Activated CD8-positive, alpha-beta memory T cell treated with anti-CD3 and anti-CD28 coated beads, Interleukin-2, amount 10 ng/mL, durations not matched to agents 7 days and 5 days (primary cell): ENCODE measurements around the gene CEACAM20. TPM values are rescaled to one million over a fixed set of nuclear protein-coding genes. Genes with fewer than 3 reads are reported as not detected.
"Not testable (repeated sequence)": the region's sequence is repeated elsewhere in the genome, so short reads cannot be mapped to it uniquely, and the experiment has no call there.

Experiments used
- ATAC-seq: fragments of 150-1000 bp; cut with Tn5 transposase; one replicate; pipeline ENCODE4 v1.10.0; 2021; ENCODE audit warnings: moderate library complexity
- CTCF ChIA-PET: fragments of 350-600 bp; sonication (Branson Sonifier 250); formaldehyde crosslinking; loops from one replicate; lab custom pipeline; 2021; ENCODE audit warnings: antibody characterized with exemption; lab: Charles Lee
- DNase-seq: peaks from one replicate; pipeline ENCODE4 v3.0.0-alpha.2; 2020
- H3K27ac Mint-ChIP-seq: one replicate; pipeline ENCODE4 v1.8.0; 2021; ENCODE audit warnings: mild to moderate bottlenecking, mixed read lengths
- H3K27me3 Mint-ChIP-seq: one replicate; pipeline ENCODE4 v1.8.0; 2021; ENCODE audit warnings: mixed read lengths
- H3K36me3 Mint-ChIP-seq: one replicate; pipeline ENCODE4 v1.8.0; 2021; ENCODE audit warnings: mild to moderate bottlenecking, mixed read lengths
- H3K4me1 Mint-ChIP-seq: one replicate; pipeline ENCODE4 v1.8.0; 2021; ENCODE audit warnings: mixed read lengths
- H3K4me3 Mint-ChIP-seq: one replicate; pipeline ENCODE4 v1.8.0; 2021; ENCODE audit warnings: mild to moderate bottlenecking, moderate library complexity, mixed read lengths
- H3K9me3 Mint-ChIP-seq: one replicate; pipeline ENCODE4 v1.8.0; 2022; ENCODE audit warnings: low read depth, mixed read lengths
- total RNA-seq, 2 experiments: library from RNA; stranded (reverse); gene quantifications; one replicate each; pipeline ENCODE4 v1.2.3, GENCODE V29; 2021

Gene CEACAM20
- total RNA-seq, 2 experiments from 2014 or later, result not detected

- DNase-seq, result no peak
- CTCF ChIA-PET, result no interaction called here
- Mint-ChIP-seq H3K27me3 (peaks cover 4% of the 10 kb centered on the region), H3K36me3 (no peaks in the 10 kb centered on the region), H3K9me3 (peaks cover 6% of the 10 kb centered on the region), H3K4me3 (no peak overlapping the region), H3K4me1 (peaks cover 3% of the 10 kb centered on the region), H3K27ac (no peak overlapping the region)
- ATAC-seq, result no peak
These were observed 37.5 kb upstream of the CEACAM20 start for GRCh38 chr19:44566984-44567383.

DNA sequence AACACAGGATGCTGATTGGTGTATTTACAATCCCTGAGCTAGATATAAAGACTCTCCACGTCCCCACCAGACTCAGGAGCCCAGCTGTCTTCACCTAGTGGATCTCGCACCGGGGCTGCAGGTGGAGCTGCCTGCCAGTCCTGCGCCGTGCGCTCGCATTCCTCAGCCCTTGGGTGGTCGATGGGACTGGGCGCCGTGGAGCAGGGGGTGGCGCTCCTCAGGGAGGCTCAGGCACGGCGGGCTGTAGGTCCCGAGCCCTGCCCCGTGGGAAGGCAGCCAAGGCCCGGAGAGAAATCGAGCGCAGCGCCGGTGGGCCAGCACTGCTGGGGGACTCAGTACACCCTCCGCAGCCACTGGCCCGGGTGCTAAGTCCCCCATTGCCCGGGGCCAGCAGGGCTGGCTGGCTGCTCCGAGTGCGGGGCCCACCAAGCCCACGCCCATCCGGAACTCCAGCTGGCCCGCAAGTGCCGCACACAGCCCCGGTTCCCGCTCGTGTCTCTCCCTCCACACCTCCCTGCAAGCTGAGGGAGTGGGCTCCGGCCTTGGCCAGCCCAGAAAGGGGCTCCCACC, 33.7 kb upstream of the CEACAM20 start:
- H3K27me3 Mint-ChIP-seq, H3K4me1 Mint-ChIP-seq, CTCF ChIA-PET, H3K4me3 Mint-ChIP-seq, DNase-seq, H3K27ac Mint-ChIP-seq, ATAC-seq, H3K36me3 Mint-ChIP-seq: not testable (repeated sequence)
- H3K9me3 Mint-ChIP-seq, result peaks cover 13% of the 10 kb centered on the region

- peaks cover 20% of the 10 kb centered on the region for H3K9me3 Mint-ChIP-seq
- H3K36me3 Mint-ChIP-seq, result no peaks in the 10 kb centered on the region
- H3K27me3 Mint-ChIP-seq, result no peaks in the 10 kb centered on the region
- no peak overlapping the region for H3K27ac Mint-ChIP-seq
- H3K4me1 Mint-ChIP-seq, result no peaks in the 10 kb centered on the region
- ATAC-seq (no peak), DNase-seq (no peak)
- CTCF ChIA-PET, result no interaction called here
- H3K4me3 Mint-ChIP-seq, result no peak overlapping the region
These were observed 28.5 kb upstream of the CEACAM20 start for GRCh38 chr19:44557933-44558332.

GRCh38 chr19:44554641-44555246, 25.3 kb upstream of the CEACAM20 start:
- Mint-ChIP-seq H3K4me1 (no peaks in the 10 kb centered on the region), H3K27me3 (no peaks in the 10 kb centered on the region), H3K27ac (no peak overlapping the region), H3K9me3 (peaks cover 11% of the 10 kb centered on the region), H3K36me3 (no peaks in the 10 kb centered on the region), H3K4me3 (no peak overlapping the region)
- CTCF ChIA-PET, result no interaction called here
- ATAC-seq (no peak), DNase-seq (no peak)

DNA sequence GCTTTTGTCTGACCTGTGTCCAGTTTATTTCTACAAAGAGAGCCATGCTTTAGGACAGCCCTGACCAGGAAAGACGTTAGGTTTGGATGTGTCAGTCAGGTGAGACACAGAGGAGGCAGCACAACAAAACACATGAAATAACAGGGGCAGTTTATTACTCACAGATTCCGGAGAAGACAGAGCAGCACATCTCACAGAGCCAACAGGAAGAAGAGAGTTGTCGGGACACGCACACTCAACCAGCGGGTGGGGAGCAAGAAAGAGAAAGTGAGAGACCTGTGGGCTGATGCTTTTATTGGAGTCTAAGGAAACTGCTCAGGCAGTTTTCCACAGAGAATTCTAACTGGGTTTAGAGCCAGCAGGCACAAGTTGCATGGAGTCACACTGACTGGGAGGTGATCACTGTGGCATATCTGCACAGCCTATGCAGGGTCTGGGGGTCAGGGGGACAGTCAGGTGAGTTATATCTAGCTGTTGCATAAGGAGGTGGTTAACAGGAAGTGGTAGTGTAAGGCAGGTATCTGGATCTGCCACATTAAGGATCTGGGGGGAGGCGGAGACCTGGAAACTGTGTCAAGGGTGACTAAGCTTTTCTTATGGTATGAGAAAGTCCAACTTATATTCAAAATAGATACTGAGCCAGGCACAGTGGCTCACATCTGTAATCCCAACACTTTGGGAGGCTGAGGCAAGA, 24.1 kb upstream of the CEACAM20 start:
- CTCF ChIA-PET, result no interaction called here
- DNase-seq (no peak), ATAC-seq (no peak)
- no peak overlapping the region for H3K4me3 Mint-ChIP-seq
- H3K27me3 Mint-ChIP-seq, result no peaks in the 10 kb centered on the region
- no peak overlapping the region for H3K27ac Mint-ChIP-seq
- peaks cover 11% of the 10 kb centered on the region for H3K9me3 Mint-ChIP-seq
- no peaks in the 10 kb centered on the region for H3K36me3 Mint-ChIP-seq
- H3K4me1 Mint-ChIP-seq, result no peaks in the 10 kb centered on the region

DNA sequence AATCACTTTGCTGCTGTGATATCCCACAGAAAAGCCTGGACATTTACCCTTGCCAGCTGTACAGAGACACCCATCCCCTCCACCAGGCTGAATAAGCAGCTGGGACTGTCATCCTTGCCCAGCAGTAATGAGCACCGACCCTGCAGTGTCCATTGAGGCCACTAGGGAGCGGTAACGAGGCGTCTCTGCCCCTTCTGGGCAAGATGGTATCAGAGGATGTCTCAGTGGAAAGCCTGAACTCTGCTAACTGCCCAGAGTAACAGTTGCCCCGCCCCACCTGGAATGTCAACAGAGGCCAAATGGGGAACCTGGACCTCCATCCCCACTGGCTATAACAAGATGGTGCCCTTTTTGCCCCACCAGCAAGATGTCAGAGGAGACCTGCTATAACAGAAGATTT, 22.8 kb upstream of the CEACAM20 start:
- peak; percentile 42 for DNase-seq
- ATAC-seq, result no peak
- H3K9me3 Mint-ChIP-seq, result peaks cover 11% of the 10 kb centered on the region
- CTCF ChIA-PET, result interaction anchor here (0.9 kb wide), 1 partner anchor 21 kb away, joined by 3 read pairs; no protein-coding TSS in a partner anchor
- no peaks in the 10 kb centered on the region for H3K4me1 Mint-ChIP-seq
- no peak overlapping the region for H3K4me3 Mint-ChIP-seq
- H3K27me3 Mint-ChIP-seq, result no peaks in the 10 kb centered on the region
- H3K36me3 Mint-ChIP-seq, result no peaks in the 10 kb centered on the region
- no peak overlapping the region for H3K27ac Mint-ChIP-seq

DNA sequence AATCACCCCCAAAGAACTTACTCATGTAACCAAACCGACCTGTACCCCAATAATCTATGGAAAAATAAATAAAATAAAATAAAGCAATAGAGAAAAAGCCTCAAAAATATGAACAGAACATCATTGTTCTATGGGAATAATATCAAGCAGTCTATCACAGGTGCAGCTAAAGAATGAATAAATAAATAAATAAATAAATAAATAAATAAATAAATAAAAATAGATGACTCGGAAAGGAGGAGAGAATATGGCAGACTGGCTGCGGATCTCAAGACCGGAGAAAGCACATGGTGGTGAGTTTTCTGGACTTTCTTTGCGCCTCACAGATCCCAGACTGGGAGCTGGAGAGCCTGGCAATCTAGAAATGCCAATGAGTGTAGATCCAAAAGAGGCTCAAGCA, 22.4 kb upstream of the CEACAM20 start:
- Mint-ChIP-seq H3K27ac (no peak overlapping the region), H3K9me3 (peaks cover 11% of the 10 kb centered on the region), H3K4me1 (no peaks in the 10 kb centered on the region), H3K4me3 (no peak overlapping the region), H3K27me3 (no peaks in the 10 kb centered on the region), H3K36me3 (no peaks in the 10 kb centered on the region)
- ATAC-seq (no peak), DNase-seq (no peak)
- CTCF ChIA-PET, result no interaction called here

GRCh38 chr19:44550976-44551375, 21.5 kb upstream of the CEACAM20 start:
- H3K36me3 Mint-ChIP-seq, DNase-seq, ATAC-seq, H3K4me3 Mint-ChIP-seq, H3K4me1 Mint-ChIP-seq, CTCF ChIA-PET, H3K27ac Mint-ChIP-seq, H3K27me3 Mint-ChIP-seq: not testable (repeated sequence)
- H3K9me3 Mint-ChIP-seq, result peaks cover 11% of the 10 kb centered on the region

GRCh38 chr19:44549507-44549906, 20.0 kb upstream of the CEACAM20 start:
- ATAC-seq (no peak), DNase-seq (no peak)
- peaks cover 10% of the 10 kb centered on the region for H3K9me3 Mint-ChIP-seq
- no peak overlapping the region for H3K4me3 Mint-ChIP-seq
- no peaks in the 10 kb centered on the region for H3K27me3 Mint-ChIP-seq
- CTCF ChIA-PET, result no interaction called here
- no peaks in the 10 kb centered on the region for H3K36me3 Mint-ChIP-seq
- no peaks in the 10 kb centered on the region for H3K4me1 Mint-ChIP-seq
- H3K27ac Mint-ChIP-seq, result no peak overlapping the region

GRCh38 chr19:44548736-44549135, 19.3 kb upstream of the CEACAM20 start:
- CTCF ChIA-PET, result no interaction called here
- Mint-ChIP-seq H3K9me3 (peaks cover 10% of the 10 kb centered on the region), H3K4me3 (no peak overlapping the region), H3K27ac (no peak overlapping the region), H3K27me3 (no peaks in the 10 kb centered on the region), H3K36me3 (no peaks in the 10 kb centered on the region), H3K4me1 (no peaks in the 10 kb centered on the region)
- DNase-seq, result no peak
- no peak for ATAC-seq

DNA sequence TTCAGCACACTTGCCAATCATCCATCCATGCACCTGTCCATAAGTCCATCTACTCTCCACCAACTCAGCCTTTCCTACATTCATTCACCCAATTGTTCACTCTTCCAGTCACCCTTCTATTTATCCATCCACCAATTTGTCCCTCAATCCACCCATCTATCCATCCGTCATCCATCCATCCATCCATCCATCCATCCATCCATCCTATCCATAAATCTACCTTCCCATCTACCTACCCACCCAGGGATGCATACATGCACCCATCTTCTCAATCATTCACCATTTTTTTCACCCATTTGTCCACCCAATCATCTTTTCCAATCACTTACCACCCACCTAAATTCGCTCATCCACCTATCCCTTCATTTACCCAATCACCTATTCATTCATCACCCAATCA, 14.6 kb upstream of the CEACAM20 start:
- peaks cover 9% of the 10 kb centered on the region for H3K9me3 Mint-ChIP-seq
- CTCF ChIA-PET, result no interaction called here
- H3K36me3 Mint-ChIP-seq, result no peaks in the 10 kb centered on the region
- DNase-seq (no peak), ATAC-seq (no peak)
- H3K27me3 Mint-ChIP-seq, result no peaks in the 10 kb centered on the region
- H3K27ac Mint-ChIP-seq, result no peak overlapping the region
- no peak overlapping the region for H3K4me3 Mint-ChIP-seq
- H3K4me1 Mint-ChIP-seq, result no peaks in the 10 kb centered on the region

DNA sequence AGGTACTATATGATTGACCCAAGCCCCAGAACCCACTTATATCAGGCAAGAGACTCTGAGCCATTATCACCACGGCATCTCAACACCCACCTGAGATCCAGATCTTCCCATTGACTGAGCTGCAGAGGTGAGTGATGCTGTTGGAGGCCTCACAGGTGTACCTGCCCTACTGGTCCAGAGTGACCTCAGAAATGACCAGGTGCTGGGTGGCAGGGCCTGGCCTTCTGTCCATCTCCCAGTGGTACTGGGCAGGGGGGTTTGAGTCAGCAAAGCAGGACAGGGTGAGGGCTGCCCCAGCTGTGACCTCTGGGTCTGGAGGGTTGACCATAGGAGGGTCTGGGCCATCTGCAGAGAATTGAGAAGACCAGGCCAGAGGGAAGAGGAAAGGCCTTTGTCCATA, 13.2 kb upstream of the CEACAM20 start:
- no peak overlapping the region for H3K4me3 Mint-ChIP-seq

GRCh38 chr19:44540736-44541135, 11.3 kb upstream of the CEACAM20 start:
- H3K36me3 Mint-ChIP-seq, result no peaks in the 10 kb centered on the region
- no peaks in the 10 kb centered on the region for H3K4me1 Mint-ChIP-seq
- ATAC-seq (no peak), DNase-seq (no peak)
- peaks cover 18% of the 10 kb centered on the region for H3K9me3 Mint-ChIP-seq
- H3K4me3 Mint-ChIP-seq, result no peak overlapping the region
- CTCF ChIA-PET, result no interaction called here
- no peak overlapping the region for H3K27ac Mint-ChIP-seq
- H3K27me3 Mint-ChIP-seq, result no peaks in the 10 kb centered on the region

More for the DNA sequence above, 13.2 kb upstream of the CEACAM20 start:
- Mint-ChIP-seq H3K4me1 (no peaks in the 10 kb centered on the region), H3K36me3 (no peaks in the 10 kb centered on the region), H3K27ac (no peak overlapping the region), H3K9me3 (peaks cover 12% of the 10 kb centered on the region), H3K27me3 (no peaks in the 10 kb centered on the region)
- ATAC-seq (no peak), DNase-seq (no peak)
- CTCF ChIA-PET, result no interaction called here

GRCh38 chr19:44539991-44540390, 10.5 kb upstream of the CEACAM20 start:
- no peak overlapping the region for H3K27ac Mint-ChIP-seq
- CTCF ChIA-PET, result no interaction called here
- H3K9me3 Mint-ChIP-seq, result peaks cover 22% of the 10 kb centered on the region
- H3K4me1 Mint-ChIP-seq, result no peaks in the 10 kb centered on the region
- no peak for DNase-seq
- H3K4me3 Mint-ChIP-seq, result no peak overlapping the region
- no peaks in the 10 kb centered on the region for H3K36me3 Mint-ChIP-seq
- ATAC-seq, result no peak
- H3K27me3 Mint-ChIP-seq, result no peaks in the 10 kb centered on the region
